Activated T-cell treated with anti-CD3 and anti-CD28 coated beads for 4 hours (primary cell): ENCODE measurements around the gene IGF1R.

Experiments used
- DNase-seq: peaks from one replicate; pipeline ENCODE4 v3.0.0-alpha.2; 2020

The IGF1R gene

DNA sequence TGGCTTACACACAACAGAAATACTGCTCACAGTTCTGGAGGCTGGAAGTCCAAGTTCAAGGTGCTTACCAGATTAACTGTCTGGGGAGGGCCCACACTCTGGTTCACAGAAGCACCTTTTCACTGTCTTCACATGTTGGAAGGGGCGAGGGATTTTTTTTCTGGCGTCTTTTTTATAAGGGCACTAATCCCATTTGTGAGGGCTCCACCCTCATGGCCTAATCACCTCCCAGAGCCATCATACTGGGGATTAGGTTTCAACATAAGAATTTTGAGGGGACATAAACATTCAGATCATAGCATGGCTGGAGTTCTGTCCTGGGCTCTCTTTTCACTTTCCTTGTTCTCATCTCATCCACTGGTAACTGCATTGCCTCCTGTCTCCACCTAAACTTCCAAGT, 63.5 kb downstream of the IGF1R start:
- DNase-seq: no peak

DNA sequence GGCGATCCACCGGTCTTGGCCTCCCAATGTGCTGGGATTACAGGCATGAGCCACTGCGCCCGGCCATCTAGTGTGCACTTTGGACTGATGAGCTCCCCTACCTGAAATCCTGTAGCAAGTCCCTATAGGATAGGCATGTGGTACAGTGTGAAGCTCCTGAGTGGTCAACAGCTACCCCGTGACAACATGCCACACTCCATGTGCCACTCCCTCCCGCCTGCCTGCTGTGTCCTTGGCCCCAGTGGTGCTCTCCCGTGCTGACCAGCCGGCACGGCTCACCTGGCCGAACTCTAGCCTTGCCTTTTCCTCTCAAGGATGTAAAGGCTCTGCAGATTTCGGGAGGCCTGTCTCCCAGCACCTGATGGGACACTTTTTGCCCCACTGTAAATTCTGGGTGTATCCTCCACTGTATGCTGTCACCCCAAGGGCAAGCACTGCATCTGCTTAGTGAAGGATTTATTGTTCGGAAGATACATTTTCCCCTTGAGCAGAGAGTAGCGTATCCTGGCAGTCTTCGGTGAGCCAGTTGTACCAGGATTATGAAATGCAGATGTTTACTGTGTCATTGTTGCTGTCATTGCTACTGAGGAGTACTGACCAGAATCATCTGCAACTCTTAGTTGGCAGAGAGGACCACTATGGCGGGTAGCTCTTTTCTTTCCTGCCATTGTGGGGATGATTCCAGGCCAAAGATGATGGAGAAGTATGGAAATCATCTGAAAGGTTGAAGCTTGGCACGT, 64.7 kb downstream of the IGF1R start:
- DNase-seq: no peak

DNA sequence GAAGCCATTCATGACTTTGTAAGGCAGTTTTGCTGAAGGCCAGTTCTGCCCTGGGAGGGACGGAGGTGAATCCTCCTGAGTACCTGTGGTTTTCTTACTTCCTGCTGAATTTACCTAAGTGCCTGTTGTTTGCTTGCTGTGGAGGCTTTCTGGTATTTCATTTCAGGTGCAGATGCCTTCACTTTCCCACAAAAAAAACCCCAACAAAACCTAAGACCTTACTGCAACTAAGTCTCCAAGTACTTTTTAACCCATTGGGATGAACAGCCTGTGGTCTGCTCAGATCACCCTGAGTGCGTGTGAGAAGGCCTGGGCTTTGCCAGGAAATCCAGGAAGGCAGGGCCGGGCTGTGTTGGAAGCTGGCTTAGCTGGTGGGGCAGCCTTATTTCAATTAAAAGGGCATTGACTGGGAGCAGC, 65.3 kb downstream of the IGF1R start:
- DNase-seq: no peak

DNA sequence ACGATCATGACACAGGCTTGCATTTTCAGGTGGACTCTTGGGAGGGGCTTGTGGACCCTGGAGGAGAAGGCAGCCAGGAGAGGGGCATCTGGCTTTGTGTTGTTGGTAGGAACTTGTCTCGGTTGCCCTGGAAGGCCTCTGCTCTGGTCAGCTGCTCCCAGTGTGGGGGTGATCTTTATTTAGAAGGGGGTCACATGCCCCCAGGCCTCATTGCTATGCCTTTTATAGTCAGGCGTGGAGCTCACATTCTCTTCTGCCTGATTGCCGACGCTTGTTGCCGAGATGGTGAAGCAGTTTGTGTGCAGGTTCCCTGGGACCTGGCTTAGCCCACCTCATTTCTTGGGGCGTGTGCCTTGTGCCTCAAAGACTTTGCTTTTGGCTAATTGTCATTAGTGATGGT, 66.6 kb downstream of the IGF1R start:
- DNase-seq: no peak

DNA sequence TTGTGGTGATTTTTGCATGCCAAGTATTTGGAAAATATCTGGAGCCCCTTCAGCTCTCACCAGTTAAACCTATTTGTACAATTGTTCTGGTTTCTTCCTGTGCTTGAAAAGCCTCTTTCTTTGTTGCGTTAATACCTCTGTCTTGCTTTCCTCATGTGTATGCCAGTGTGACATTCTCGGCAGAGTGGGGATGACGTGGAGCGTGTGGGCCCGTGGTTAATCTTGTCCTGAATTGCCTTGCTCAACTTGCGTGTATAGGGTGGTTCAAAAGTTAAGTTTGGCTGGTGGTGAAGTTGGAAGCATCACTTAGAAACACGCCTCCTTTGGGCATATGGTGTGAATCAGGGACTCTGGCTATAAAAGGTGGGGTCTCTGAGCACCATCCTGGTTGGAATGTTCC, 67.1 kb downstream of the IGF1R start:
- no peak for DNase-seq

DNA sequence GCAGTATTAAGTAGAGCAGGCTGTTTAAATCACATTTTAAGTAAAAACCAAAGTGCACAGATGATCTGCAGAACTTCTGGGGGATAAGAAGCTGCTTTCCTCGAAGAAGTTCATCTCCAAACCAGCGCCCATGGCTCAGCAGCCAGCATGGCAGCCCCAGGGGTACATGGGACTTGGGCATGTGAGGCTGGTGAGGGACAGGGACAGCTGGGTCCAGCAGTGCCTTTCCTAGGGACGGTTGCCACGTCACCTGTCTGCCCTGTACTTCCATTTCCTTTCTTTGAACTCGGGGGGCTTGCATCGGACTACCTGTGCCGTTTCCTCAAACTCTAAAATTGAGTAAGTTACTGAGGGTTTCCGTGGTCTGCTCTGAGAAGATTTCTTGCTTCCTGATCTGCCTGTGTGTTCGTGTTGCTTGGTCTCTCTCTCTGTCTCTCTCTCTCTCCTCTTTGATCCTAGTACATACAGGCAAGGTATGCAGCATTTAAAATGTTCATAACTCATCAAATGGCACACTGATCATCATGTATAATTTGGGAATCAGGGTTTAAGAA, 67.6 kb downstream of the IGF1R start:
- DNase-seq: no peak

DNA sequence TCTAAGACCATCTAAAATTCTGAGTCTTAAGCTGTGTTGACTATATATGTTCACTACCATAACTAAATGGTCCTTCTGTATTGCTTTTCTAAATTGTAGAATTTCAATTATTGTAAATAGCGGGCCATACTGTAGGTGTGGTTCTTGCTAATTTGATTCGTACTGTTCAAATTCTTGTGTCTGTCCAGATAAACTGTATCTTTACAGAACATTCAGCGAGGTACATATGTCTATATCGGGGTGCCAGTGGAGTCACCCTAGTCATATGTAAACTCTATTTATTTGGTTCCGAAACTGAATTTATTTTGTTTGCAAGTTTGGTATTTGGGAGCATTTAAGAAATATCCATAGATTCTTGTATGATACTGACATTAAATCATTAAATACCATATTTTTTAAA, 69.0 kb downstream of the IGF1R start:
- no peak for DNase-seq

DNA sequence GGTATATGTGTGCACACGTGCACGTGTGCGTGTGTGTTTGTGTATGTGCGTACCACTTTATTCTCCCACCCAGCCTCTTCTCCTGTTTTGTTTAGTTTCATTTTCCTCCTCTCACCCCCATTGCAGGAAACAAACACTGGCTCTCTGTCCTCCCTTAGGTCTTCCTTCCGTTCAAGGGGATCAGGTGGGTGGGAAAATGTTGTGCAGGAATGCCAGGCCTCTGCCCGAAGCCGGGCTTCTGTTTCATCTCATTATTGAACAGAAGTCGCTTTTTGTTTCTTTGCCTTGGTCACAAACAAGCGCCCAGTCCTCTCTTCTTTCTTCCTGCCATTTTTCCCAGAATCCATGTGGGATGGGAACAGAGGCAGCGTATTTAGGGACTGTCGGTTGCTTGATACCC, 69.6 kb downstream of the IGF1R start:
- DNase-seq: no peak

DNA sequence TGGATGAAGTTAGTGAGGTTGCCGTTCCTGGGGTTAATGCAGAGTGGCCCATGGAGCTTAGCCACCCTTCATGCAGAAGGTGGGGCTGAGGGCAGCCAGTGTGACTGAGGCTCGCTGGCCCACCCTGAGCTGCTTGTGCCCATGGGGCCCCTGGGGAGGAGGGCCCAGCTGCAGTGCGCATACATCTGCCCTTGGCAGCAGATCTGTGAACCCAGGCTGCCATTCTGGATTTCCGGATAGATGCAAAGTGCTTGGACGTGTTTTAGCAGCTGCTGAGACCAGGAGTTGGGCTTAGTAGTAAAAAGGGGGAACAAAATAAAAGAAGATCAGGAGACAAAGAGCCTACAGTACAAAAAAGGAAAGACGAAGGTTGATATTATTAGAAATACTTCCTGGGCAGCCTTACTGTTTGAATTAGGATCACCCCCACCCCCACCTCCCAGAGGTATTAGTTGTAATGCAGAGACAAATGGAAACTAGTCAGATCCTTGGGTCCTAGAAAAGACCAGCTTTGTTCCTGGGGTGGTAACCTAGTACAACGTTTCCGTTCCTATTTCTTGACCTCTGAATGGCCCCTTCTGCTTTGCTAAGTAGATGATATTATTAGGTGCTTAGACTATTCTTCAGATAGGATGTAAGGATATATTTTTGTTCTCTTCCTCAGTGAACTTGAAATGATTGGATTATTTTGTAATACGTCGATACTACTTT, 70.2 kb downstream of the IGF1R start:
- no peak for DNase-seq

DNA sequence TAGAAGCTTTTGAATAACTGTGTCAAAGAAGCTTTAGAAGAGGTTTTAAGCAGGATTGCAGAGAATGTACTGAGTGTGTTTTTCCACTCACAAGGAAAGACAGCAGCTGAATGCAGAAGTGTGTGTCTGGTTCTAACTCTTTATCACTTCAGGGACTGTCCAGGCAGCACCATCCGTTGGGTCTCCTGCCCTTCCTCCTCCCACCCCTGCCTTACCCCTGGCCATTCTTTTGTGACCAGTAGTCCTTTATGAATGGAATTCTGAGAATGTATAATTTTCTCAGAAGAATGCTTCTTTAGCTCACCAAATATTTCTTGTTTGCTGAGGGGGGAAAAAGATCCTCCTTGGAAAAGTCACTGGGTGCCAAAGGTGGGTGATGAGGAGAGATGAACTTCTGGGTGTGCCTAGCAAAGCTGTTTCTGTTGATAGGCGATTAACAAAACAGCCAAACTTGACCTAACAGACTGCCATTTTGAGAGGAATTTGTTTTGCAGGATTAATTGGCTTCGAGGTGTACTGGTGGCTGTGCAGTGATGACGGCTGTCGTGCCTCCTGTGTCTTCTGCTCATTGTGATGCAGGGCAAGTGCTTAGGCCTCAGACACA, 70.9 kb downstream of the IGF1R start:
- DNase-seq: no peak

DNA sequence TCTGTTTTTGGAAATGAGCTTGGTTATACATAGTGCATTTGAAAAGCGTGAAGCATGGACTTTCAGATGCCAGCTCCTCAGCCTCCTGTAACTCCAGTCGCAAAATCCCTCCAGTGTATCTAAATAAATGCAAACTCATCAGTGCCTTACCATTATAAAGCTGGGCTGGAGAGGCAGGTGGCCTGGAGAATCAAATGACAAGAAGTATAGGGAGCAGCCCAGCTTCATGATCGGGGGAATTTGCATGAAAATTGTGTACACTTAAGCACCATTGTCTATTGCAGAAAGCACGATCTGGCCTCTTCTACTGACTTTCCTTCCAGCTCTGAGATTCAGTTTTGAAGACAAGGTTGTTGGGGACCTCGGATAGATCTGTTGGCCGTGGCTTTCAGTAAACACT, 71.7 kb downstream of the IGF1R start:
- no peak for DNase-seq

DNA sequence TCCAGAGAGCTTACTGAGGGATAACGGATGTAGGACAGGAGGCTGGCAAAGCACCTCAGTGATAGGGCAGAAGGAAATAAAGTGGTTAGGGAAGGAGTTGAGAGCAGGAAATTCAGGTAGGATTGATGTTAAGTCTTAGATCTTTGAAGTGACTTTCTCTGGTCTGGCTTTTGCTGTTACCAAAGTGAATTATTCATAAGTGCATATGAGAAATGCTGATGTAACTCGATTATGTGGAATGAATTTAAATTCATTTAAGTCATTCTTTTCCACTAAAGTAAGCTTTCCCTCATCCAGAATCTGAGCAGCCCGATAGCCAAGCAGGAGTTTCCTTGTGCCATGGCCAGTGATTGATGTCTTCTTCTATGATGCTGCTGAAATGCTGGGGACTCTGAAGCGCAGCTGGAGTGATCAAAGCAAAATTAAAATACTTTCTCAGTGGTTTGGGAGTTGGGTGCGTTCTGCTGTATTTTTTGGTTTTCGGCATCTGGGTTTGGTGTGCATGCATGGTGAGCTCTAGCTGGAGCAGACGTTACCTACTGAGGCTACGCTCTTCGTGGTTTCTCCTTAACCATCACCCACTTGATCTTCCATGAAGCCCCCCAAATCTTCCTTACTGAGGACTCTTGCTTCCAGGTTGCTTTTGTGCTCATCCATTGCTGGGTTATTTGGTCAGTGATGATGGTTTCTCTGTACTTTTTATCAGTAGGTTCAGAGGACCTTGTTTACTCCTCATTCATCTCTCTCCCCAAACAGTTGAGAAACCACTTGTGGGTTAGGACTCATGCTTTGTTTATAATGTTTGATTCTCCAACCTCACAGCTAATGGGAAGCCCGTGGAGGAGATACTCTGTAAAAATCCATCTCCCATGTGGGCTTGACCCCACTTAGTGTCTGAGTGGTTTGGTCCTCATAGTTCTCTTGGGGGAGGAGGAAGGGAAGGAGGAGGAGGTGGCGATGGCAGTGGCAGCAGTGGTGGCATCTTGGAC, 72.5 kb downstream of the IGF1R start:
- DNase-seq: no peak

DNA sequence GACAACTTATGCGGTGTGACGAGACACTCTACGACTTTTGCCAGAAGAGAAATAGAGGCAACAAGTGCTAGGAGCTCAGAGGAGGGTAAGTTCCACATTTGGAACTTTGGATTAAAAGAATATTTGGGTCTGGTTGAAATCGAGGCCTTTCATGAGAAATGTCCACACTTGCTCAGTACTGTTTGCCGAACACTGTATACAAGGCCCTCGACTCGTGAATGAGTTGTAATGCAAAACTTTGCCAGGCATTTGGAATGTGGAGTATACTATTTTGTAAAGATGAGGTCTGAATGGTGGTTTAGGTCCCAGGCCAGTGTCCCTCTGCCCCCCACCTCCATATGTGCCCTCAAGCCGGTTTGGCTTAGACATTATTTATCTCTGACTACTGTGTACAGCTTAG, 73.9 kb downstream of the IGF1R start:
- DNase-seq: no peak

DNA sequence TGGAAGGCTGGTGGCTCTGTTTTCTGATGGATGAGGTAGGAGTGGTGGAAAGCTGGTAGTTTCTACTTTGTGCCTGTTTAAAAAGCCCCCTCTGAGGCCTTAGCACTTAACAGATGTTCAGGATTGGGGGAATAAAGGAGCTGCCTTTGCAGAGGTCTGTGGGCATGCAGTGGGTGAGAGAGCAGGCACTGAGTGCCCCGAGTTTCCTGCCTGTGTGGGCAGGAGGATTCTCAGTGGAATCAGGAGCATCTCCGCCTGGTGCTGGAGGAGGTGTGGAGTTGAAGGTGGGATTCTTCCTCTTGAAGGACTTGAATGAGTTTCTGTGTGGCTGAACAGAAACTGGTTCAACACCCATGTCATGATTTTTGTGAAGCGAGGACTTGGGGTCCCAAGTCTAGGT, 74.3 kb downstream of the IGF1R start:
- no peak for DNase-seq

DNA sequence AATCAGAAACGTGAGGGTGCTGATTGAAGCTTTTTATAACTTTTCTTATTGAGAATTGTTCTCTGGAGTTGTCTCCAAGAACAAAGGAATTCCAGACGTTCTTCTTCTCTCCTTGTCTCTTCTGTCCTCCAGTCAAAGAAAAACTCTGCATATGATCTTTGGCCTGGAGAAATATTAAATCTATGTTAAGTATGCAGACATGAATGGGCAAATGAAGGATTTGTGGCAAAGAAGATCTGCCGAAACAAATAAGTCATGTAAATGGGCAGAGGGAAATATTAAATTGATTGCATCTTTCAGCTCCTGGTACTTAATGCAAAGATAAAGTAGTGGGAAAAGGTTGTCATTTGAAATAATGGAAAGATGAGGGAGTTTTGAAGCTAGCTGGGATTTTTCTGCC, 74.9 kb downstream of the IGF1R start:
- no peak for DNase-seq

DNA sequence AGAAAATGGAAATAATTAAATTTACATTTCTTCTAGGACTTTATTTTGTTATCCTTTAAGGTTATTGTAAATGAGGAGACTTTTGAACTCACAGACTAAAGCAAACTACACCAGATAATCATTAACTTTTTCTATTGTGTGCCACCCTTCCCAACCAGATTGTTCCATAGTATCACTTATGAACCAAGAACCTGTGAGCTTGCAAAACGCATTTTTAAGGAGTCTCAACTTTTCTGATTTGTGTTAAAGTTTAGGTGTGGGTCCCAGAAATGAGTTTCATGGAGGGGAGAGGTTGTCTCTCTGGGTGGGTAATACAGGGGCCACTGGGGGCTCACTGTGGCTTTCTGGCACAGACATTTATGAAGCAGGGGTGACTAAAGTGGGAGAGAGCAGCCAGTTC, 75.7 kb downstream of the IGF1R start:
- no peak for DNase-seq

DNA sequence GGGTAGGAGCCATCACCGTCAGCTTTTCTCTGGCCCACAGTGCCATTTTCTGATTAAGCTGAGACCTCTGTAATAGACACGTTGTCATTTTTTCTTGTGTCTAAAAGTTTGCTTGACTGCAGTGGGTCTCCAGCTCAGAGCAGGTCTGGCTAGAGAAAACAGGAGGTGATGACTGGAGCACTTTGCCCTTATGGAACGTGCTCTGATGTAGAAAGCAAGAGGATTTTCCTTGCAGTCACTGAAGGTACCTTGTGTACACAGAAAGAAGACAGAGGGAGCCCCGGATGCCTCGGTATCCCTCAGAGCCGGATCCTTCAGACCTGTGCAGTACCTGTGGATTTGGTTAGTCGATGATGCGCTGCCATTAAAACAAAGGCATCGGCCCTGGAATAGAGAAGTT, 76.2 kb downstream of the IGF1R start:
- DNase-seq: no peak

DNA sequence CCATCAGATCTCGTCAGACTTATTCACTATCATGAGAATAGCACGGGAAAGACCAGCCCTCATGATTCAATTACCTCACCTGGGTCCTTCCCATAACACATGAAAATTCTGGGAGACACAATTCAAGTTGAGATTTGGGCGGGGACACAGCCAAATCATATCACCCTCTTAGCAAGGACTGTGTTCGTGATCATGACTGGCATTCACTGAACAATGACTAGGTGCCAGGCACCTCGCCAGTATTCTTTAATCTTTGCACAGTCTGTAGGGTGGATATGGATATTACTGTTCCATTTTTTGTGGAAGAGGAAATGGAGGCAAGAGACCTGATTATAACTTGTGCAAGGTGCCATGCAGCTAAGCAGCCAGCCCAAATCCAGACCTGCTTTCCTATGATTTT, 77.5 kb downstream of the IGF1R start:
- no peak for DNase-seq

DNA sequence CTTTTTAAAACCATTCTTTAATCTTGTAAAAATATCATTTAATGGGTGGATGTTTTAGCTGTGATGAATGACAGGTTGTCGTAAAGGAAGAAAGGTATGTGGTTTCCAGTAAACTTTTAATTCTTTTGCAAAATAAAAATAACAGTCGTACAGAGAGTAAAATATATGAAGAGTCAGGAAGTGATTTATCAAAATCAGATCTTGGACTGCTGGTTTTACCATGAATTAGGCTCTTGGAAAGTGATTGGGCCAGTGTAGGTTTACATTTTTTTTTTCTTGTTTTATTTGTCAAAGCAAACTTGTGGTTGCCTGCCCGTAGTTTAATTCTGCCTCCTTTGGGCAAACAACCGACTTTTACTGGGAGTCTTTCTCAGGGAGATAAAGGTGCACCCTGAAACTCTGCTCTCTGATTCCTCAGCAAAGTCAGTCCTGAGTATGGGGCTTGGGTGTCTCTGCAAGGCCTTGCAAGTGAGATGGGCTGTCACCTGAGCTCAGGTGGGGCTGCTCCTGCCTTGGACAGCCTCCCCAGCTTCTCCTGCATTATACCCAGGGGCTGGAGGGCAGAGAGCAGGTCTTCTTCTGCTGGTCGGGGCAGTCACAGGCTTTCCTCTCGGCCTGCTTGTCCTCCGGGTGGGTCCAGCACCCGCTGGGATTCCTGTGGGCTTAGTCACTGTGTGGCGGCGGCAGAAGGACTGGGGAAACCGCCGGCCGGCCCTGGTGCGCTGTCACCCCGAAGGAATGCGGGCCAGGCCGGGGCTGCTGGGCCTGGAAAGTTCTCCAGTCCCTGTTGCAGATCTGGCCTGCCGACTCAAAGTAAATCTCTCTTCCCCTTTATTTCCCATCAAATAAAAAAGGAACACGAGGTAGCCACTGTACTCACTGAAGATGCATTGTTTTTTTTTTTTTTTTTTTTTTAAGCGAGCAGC, 79.0 kb downstream of the IGF1R start:
- no peak for DNase-seq

DNA sequence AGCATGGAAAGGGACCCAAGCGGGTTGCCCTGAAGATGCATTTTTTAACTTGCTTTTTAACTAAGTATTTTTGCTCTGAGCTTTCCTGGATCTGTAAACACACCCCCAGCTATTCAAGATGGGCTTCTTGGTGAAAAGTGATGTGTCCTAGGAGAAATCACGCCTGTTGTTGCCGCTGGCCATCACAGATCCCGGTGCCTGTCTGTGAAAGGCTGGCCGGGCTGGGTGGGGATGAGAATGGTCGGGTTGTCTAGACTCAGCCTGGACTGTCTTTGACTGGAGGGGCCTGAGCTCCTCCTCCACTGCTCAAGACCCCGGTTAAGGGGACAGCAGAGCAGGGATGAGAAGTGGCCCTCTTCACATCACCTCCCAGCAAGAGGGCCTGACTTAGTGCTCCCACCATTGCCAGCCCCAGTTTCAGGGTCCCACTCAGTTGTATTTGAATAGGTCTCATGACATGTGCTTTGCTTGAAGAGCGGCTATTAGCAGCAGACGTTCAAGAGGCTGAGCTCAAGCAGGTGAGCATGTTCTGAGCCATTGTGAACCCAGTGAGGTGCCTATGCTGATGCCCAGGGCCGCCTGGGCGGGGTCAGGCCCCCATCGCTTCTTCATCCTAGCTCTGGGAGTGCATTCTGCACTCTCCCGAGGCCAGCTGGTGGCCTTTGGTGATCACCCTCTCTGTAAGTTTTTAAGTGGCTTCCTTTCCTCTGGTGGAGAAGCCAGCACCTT, 79.9 kb downstream of the IGF1R start:
- no peak for DNase-seq

DNA sequence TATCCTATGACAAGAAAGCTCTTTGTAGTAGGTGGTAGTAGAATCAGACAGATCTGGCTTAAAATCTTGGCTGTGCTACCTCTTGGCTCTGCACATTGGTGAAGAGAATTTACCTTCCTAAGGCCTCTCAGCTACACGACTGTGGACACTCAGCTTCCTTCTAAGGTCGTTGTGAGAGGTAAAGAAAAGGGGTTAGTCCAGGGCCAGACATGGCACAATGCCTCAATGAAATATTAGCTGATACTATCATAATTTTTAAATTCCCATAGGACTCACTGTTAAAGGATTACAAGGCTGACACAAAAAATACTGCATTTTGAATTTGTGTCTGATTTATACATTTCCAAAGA, 80.4 kb downstream of the IGF1R start:
- no peak for DNase-seq
